GM12872 (cell line): ENCODE results near the gene FBLIM1.

ENCODE experiments used
- TF ChIP-seq, protein P1 (sequence below): IDR thresholded peaks from 3 replicates; pipeline ENCODE4 v1.5.1; 2011; ENCODE audit warnings: low read depth, mild to moderate bottlenecking, low read length, moderate library complexity; ENCODE audit not compliant: insufficient read depth

Gene FBLIM1

DNA sequence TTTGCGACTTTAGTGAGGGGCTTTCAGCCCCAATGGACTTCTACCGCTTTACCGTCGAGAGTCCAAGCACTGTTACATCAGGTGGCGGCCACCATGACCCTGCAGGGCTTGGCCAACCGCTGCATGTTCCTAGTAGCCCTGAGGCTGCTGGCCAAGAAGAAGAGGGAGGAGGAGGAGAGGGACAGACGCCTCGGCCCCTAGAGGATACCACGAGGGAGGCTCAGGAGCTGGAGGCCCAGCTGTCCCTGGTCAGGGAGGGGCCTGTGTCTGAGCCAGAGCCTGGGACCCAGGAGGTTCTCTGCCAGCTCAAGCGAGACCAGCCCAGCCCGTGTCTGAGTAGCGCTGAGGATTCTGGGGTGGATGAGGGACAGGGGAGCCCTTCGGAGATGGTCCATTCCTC, 31.2 kb upstream of the FBLIM1 start:
- TF ChIP-seq, protein P1, sequence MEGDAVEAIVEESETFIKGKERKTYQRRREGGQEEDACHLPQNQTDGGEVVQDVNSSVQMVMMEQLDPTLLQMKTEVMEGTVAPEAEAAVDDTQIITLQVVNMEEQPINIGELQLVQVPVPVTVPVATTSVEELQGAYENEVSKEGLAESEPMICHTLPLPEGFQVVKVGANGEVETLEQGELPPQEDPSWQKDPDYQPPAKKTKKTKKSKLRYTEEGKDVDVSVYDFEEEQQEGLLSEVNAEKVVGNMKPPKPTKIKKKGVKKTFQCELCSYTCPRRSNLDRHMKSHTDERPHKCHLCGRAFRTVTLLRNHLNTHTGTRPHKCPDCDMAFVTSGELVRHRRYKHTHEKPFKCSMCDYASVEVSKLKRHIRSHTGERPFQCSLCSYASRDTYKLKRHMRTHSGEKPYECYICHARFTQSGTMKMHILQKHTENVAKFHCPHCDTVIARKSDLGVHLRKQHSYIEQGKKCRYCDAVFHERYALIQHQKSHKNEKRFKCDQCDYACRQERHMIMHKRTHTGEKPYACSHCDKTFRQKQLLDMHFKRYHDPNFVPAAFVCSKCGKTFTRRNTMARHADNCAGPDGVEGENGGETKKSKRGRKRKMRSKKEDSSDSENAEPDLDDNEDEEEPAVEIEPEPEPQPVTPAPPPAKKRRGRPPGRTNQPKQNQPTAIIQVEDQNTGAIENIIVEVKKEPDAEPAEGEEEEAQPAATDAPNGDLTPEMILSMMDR, result no peak

GRCh38 chr1:15727866-15728534, 30.6 kb upstream of the FBLIM1 start:
- TF ChIP-seq, protein P1, result no peak

- TF ChIP-seq, protein P1, result no peak
These were observed 29.5 kb upstream of the FBLIM1 start for GRCh38 chr1:15728937-15729657.

DNA sequence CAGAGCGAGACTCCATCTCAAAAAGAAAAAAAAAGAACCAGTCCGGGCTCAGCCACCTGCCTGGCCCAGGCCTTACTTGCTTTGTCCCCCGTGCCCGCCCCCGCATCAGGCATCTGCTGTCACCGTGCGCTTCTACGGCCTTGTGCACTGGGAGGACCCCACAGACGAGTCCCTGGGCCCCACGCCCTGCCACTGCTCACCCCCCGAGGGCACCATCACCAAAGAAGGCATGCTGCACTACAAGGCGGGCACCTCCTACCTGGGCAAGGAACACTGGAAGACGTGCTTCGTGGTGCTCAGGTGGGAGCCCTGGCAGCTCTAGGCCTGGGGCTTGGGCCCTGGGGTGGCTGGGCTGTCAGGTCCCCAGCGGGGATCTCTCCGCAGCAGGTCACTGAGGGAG, 28.2 kb upstream of the FBLIM1 start:
- TF ChIP-seq, protein P1, result no peak

DNA sequence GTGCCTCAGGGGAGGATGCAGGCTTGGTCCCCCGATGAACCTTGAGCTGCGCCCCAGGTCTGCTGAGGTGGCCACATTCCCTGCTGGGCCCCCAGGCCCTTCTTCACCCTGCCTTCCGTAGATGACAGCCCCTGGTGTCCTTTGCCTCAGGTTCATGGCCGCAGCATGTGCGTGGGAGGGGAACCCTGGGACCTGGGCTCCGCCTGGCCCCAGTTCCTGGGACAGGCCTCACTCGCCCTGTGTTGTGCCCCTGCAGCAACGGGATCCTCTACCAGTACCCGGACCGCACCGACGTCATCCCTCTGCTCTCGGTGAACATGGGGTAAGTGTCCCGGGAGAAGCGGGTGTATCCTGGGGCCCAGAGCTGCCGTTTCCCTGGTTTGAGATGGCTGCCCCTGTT, 27.7 kb upstream of the FBLIM1 start:
- TF ChIP-seq, protein P1, result no peak

- TF ChIP-seq, protein P1, result no peak
These were observed 26.6 kb upstream of the FBLIM1 start for GRCh38 chr1:15731735-15732685.

GRCh38 chr1:15732686-15733081, 25.9 kb upstream of the FBLIM1 start:
- TF ChIP-seq, protein P1, result no peak
